Upper lobe of left lung (tissue), 6 donors: ENCODE results near the gene LPCAT1. TPM values are rescaled to one million over a fixed set of nuclear protein-coding genes. Genes with fewer than 3 reads are reported as not detected.
A peak's percentile ranks its signal among the peaks of the same experiment; 100 is the strongest.
"Not testable (repeated sequence)": the region's sequence is repeated elsewhere in the genome, so short reads cannot be mapped to it uniquely, and the experiment has no call there.

ENCODE experiments used
- ATAC-seq, 2 donors: fragments of 200-7000 bp; cut with Tn5 transposase; one replicate each; pipeline ENCODE4 v1.9.1; 2022; ENCODE audit warnings: mild to moderate bottlenecking in 2 of 2, moderate library complexity in 2 of 2; ENCODE audit not compliant: low FRiP score in 2 of 2
- DNase-seq, 2 donors: peaks; one replicate each; pipeline ENCODE4 v3.0.0-alpha.2; 2019 to 2020
- H3K27ac ChIP-seq, 4 donors: fragments of 200-600 bp; sonication (generic); one replicate each; pipeline ENCODE4 v1.5.1; 2016 to 2019
- H3K27me3 ChIP-seq, 4 donors: fragments of 200-600 bp; sonication (generic); one replicate each; pipeline ENCODE4 v1.5.1; 2017 to 2019
- H3K36me3 ChIP-seq, 4 donors: fragments of 200-600 bp; sonication (generic); one replicate each; pipeline ENCODE4 v1.5.1; 2016 to 2019
- H3K4me1 ChIP-seq, 4 donors: fragments of 200-600 bp; sonication (generic); one replicate each; pipeline ENCODE4 v1.5.1; 2018 to 2019
- H3K4me3 ChIP-seq, 4 donors: fragments of 200-600 bp; sonication (generic); one replicate each; pipeline ENCODE4 v1.5.1; 2017 to 2019; ENCODE audit warnings: mild to moderate bottlenecking in 2 of 4, moderate library complexity in 1 of 4
- H3K9me3 ChIP-seq, 4 donors: fragments of 200-600 bp; sonication (generic); one replicate each; pipeline ENCODE4 v1.5.1; 2018 to 2019
- EP300 ChIP-seq, 4 donors: sonication (generic); formaldehyde crosslinking; IDR thresholded peaks; one replicate each; pipeline ENCODE4 v1.5.1; 2017; ENCODE audit warnings: antibody characterized with exemption in 4 of 4, control low read depth in 2 of 4
- POLR2A ChIP-seq, 4 donors: fragments of 450-650 bp; IDR thresholded peaks; one replicate each; pipeline ENCODE4 v1.5.1; 2016 to 2017; ENCODE audit warnings: antibody characterized with exemption in 4 of 4, mild to moderate bottlenecking in 2 of 4
- POLR2AphosphoS5 ChIP-seq, 2 donors: sonication (generic); formaldehyde crosslinking; IDR thresholded peaks; one replicate each; pipeline ENCODE4 v1.5.1; 2017; ENCODE audit warnings: antibody characterized with exemption in 2 of 2
- WGBS, 2 donors: methylation state at CpG; one replicate each; pipeline ENCODE4 v1.1.5; 2017 to 2018; 5-methylcytosine and 5-hydroxymethylcytosine counted together
- total RNA-seq, 6 donors: library from RNA; depleted of rRNA in 4 of 6; stranded (reverse); fragments of >200 nt in 4 of 6; gene quantifications; one replicate each; pipeline versions ENCODE4 v1.1.0 to v1.2.1, GENCODE V29; 2016 to 2021
- TF ChIP-seq, protein P1 (sequence below), 6 experiments: fragments of 450-650 bp in 4 of 6; fragments of 200-600 bp in 2 of 6; sonication (generic) in 2 of 6; IDR thresholded peaks; one replicate each; pipeline ENCODE4 v1.5.1; 2016 to 2019; ENCODE audit warnings: antibody characterized with exemption in 6 of 6
- donor health status: DM: no; HTN: no; CAD: no; lungs with moderate emphysema.
- donor health status: DM: no; HTN: yes; CAD: no; lungs with severe emphysema.

LPCAT1 gene
- total RNA-seq, 6 donors from 2014 or later: 403 to 922 (median 538) TPM

DNA sequence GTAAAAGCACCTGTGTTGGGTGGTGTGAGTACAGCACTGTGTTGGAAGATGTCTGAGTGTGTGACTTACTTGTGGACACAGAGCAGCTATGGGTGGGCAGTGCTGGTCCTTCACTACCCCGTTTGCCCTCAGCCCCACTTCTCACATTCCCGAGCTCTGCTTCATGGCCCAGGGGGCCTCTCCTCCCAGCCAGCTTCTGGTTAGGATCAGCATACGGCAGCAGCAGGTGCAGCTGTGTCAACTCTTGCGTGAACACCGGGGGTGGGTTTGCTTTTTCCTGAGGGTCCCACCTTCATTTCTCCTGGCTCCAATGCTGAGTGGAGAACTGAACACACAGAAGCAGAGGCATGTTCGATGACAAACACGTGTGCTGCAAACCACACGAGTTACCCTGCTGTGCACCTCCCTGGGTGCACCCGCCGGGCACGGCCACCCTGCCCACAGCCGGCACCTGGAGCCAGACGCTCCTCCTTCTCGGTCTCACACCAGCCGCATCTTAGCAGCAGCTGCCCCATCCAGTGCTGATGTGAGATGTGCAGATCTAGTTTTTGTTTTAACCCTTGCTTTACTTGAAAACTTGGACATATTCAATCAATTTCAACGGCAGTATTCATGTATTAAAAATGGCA is 63.6 kb downstream of the LPCAT1 start:
- no peak overlapping the region for H3K4me3 ChIP-seq
- TF ChIP-seq POLR2AphosphoS5 (IDR thresholded peaks at IDR 0.05) (no peak), POLR2A (IDR thresholded peaks at IDR 0.05) (no peak), EP300 (IDR thresholded peaks at IDR 0.05) (no peak)
- TF ChIP-seq, protein P1, sequence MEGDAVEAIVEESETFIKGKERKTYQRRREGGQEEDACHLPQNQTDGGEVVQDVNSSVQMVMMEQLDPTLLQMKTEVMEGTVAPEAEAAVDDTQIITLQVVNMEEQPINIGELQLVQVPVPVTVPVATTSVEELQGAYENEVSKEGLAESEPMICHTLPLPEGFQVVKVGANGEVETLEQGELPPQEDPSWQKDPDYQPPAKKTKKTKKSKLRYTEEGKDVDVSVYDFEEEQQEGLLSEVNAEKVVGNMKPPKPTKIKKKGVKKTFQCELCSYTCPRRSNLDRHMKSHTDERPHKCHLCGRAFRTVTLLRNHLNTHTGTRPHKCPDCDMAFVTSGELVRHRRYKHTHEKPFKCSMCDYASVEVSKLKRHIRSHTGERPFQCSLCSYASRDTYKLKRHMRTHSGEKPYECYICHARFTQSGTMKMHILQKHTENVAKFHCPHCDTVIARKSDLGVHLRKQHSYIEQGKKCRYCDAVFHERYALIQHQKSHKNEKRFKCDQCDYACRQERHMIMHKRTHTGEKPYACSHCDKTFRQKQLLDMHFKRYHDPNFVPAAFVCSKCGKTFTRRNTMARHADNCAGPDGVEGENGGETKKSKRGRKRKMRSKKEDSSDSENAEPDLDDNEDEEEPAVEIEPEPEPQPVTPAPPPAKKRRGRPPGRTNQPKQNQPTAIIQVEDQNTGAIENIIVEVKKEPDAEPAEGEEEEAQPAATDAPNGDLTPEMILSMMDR (IDR thresholded peaks at IDR 0.05): no peak
- no peaks in the 10 kb centered on the region for H3K4me1 ChIP-seq
- DNase-seq (peak; percentile 20 to 56), ATAC-seq (no peak)
- peaks cover 11 to 46% (median 33%) of the 10 kb centered on the region in 4 donors for H3K36me3 ChIP-seq
- 80 to 89% methylated on average over 14 to 16 of the region's 16 CpGs for WGBS, 2 donors
- H3K27ac ChIP-seq: no peak overlapping the region
- no peaks in the 10 kb centered on the region for H3K27me3 ChIP-seq
- H3K9me3 ChIP-seq: peaks cover 0 to 25% (median 20%) of the 10 kb centered on the region in 4 donors

DNA sequence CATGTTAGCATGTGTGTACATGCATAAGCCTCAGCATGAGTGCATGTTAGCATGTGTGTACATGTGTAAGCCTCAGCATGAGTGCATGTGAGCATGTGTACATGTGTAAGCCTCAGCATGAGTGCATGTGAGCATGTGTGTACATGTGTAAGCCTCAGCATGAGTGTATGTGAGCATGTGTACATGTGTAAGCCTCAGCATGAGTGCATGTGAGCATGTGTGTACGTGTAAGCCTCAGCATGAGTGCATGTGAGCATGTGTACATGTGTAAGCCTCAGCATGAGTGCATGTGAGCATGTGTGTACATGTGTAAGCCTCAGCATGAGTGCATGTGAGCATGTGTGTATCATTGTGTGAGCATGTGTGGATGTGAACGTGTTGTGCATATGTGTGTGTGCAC is 64.3 kb downstream of the LPCAT1 start:
- not testable (repeated sequence) for H3K4me1 ChIP-seq, H3K27ac ChIP-seq, DNase-seq, H3K4me3 ChIP-seq, ATAC-seq, H3K27me3 ChIP-seq
- Histone ChIP-seq H3K36me3 (peaks cover 11 to 42% (median 33%) of the 10 kb centered on the region in 4 donors), H3K9me3 (peaks cover 0 to 32% (median 24%) of the 10 kb centered on the region in 4 donors)
- 87 to 90% methylated on average over 2 of the region's 2 CpGs for WGBS, 2 donors

DNA sequence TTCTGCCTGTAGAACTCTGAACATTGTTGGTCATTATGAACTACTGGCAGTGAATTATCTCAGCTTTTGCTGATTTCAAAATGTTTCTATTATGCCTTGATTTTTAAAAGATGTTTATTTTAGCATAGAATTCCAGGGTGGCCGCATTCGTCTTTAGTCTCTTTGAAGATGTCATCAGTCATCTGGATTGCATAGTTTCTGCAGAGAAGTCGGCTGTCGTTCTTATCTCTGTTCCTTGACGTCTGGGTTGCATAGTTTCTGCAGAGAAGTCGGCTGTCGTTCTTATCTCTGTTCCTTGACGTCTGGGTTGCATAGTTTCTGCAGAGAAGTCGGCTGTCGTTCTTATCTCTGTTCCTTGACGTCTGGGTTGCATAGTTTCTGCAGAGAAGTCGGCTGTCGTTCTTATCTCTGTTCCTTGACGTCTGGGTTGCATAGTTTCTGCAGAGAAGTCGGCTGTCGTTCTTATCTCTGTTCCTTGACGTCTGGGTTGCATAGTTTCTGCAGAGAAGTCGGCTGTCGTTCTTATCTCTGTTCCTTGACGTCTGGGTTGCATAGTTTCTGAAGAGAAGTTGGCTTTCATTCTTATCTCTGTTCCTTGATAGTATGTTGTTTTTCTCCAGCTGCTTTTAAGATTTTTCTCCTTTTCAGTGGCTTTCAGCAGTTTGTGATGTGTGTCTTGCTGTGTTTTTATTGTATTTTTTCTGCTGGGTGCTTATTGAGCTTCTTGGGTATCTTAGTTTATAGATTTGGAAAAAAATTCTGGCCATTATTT is 67.5 kb downstream of the LPCAT1 start:
- not testable (repeated sequence) for H3K4me1 ChIP-seq

DNA sequence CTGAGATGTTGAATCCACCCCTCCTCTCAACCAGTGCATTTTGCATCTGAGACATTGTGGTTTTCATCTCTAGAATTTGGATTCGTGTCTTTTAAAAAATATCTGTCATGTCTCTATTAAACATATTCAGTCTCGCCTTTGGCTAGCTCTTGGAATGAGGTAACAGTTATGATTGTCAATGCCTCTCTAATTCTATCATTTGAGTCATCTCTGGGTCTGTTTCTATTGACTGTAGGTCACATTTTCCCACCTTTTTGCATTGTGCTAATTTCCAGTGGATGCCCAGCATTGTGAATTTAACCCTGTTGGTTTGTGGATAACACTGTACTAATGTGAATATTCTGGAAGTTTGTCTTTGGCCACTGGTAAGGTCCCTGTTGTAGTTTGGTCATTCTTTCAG is 70.1 kb downstream of the LPCAT1 start:
- ATAC-seq (no peak), DNase-seq (no peak)
- Histone ChIP-seq H3K27ac (no peak overlapping the region), H3K27me3 (no peaks in the 10 kb centered on the region), H3K9me3 (peaks cover 9 to 50% (median 38%) of the 10 kb centered on the region in 4 donors), H3K36me3 (no peaks in the 10 kb centered on the region), H3K4me3 (no peak overlapping the region), H3K4me1 (no peaks in the 10 kb centered on the region)
- 72 to 80% methylated on average over 2 of the region's 2 CpGs for WGBS, 2 donors
- TF ChIP-seq POLR2AphosphoS5 (IDR thresholded peaks at IDR 0.05): no peak
- TF ChIP-seq, protein P1 (IDR thresholded peaks at IDR 0.05): no peak
- no peak for TF ChIP-seq EP300 (IDR thresholded peaks at IDR 0.05)
- no peak for TF ChIP-seq POLR2A (IDR thresholded peaks at IDR 0.05)

More for the DNA sequence above, 67.5 kb downstream of the LPCAT1 start:
- peaks cover 9 to 50% (median 38%) of the 10 kb centered on the region in 4 donors for H3K9me3 ChIP-seq
- WGBS, 2 donors: 78 to 87% methylated on average over 13 of the region's 20 CpGs
- H3K4me3 ChIP-seq, H3K27ac ChIP-seq, H3K27me3 ChIP-seq, DNase-seq, ATAC-seq: not testable (repeated sequence)
- H3K36me3 ChIP-seq: peaks cover 0 to 10% (median 2%) of the 10 kb centered on the region in 4 donors

DNA sequence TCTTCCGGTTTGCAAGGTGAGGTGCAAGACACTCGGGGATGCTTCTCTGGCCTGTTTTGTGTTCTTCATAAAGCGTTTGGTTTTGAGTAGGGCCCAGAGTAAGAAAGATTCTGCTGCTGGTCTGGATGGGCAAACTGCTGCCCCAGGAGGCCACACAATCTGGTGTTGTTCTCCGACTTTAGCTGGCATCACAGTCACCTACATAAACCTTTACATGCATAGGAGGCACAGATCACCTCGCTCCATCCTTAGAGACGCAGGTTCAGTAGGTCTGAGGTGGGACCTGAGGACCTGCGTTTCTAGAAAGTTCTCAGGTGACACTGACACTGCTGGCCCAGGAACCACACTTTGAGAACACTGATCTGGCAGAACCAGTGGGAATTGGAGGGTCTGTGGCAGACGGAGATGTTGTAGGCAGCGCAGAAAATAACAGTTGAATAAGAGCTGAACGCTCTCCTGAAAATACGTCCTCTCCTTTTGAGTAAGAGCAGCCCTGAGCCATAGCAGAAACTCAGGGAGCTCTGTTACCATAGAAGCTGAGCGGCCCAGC is 74.6 kb downstream of the LPCAT1 start:
- 88 to 89% methylated on average over 12 of the region's 12 CpGs for WGBS, 2 donors
- H3K4me3 ChIP-seq: no peak overlapping the region
- ATAC-seq: no peak
- no peak for DNase-seq
- no peak overlapping the region for H3K27ac ChIP-seq
- TF ChIP-seq, protein P1 (IDR thresholded peaks at IDR 0.05): no peak
- H3K9me3 ChIP-seq: peaks cover 9 to 15% (median 12%) of the 10 kb centered on the region in 4 donors
- peaks cover 14 to 22% (median 16%) of the 10 kb centered on the region in 4 donors for H3K4me1 ChIP-seq
- H3K36me3 ChIP-seq: no peaks in the 10 kb centered on the region
- peaks cover 0 to 29% (median 15%) of the 10 kb centered on the region in 4 donors for H3K27me3 ChIP-seq
